ENCODE data around the gene RARA.

GRCh38 chr17:40279402-40279801 is 29.6 kb upstream of the RARA start:
- TF ChIP-seq CTCF (conservative IDR thresholded peaks at IDR 0.05; ENCODE audit: low read depth, low read length) (no peak), BHLHE40 (IDR thresholded peaks at IDR 0.05; ENCODE audit: low read depth, low read length) (no peak), CEBPB (IDR thresholded peaks at IDR 0.05; ENCODE audit: low read depth, low read length) (no peak), POLR2A (IDR thresholded peaks at IDR 0.05; ENCODE audit: low read depth, low read length) (no peak), RFX5 (IDR thresholded peaks at IDR 0.05; ENCODE audit: low read depth, low read length) (no peak), SMC3 (IDR thresholded peaks at IDR 0.05; ENCODE audit: low read depth, low read length) (no peak), RAD21 (IDR thresholded peaks at IDR 0.05; ENCODE audit: low read length) (no peak), CHD1 (IDR thresholded peaks at IDR 0.05; ENCODE audit: low read depth, low read length) (no peak), USF2 (IDR thresholded peaks at IDR 0.05; ENCODE audit: low read depth, low read length) (no peak), MXI1 (IDR thresholded peaks at IDR 0.05; ENCODE audit: borderline replicate concordance, low read depth, low read length) (no peak)

Measured in IMR-90 (cell line).